GM19372 (cell line): ENCODE results near the gene DSTN.

Experiments used
- ATAC-seq: cut with Tn5 transposase; IDR thresholded peaks from one replicate; pipeline ENCODE4 v1.9.1; 2021; ENCODE audit warnings: mild to moderate bottlenecking, low read depth, moderate library complexity; ENCODE audit not compliant: unreplicated experiment

The DSTN gene

DNA sequence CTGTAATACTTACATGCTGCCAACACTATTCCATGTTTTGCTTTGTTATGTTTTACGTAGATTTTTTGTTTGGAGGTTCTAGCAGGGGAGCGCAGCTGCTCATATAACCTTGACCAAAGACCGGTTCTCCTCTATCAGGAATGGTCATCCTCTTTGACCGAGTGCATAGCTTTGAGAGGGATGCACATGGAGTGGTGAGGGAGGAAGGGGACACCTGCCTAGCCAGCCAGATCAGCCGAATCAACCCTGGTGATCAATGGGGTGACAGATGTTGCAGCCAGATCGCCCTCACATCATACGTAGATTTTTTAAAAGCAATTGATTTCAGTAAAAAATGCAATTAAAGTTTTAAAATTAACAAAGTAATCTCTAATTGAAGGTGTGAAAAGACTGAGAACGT lies 6.3 kb downstream of the DSTN start:
- no peak for ATAC-seq

DNA sequence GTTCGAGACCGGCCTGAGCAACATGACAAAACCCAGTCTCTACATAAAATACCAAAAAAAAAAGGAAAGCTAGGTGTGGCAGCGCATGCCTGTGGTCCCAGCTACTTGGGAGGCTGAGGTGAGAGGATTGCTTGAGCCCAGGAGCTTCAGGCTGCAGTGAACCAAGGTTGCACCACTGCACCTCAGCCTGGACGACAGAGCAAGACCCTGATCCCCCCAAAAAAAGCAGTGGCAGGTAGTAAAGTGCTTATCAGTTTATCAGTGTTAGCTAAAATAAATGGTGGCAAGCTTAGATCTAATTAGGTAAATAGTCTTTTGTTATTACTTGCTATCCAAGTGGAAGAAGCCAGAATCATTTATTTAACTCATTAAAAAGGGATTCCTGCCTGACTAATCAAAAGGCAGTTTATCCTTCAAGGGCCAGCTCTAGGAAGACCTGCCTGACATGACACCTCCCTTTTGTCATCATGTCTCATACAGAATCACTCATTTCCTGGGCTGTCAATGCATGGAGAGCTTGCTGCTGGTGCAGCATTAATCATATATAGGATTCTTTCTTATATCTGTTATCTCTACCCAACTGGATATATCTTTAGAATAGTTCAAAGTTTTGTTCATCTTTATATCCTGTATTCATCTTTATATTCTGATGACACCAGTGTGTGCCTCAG lies 9.6 kb downstream of the DSTN start:
- ATAC-seq, result no peak

DNA sequence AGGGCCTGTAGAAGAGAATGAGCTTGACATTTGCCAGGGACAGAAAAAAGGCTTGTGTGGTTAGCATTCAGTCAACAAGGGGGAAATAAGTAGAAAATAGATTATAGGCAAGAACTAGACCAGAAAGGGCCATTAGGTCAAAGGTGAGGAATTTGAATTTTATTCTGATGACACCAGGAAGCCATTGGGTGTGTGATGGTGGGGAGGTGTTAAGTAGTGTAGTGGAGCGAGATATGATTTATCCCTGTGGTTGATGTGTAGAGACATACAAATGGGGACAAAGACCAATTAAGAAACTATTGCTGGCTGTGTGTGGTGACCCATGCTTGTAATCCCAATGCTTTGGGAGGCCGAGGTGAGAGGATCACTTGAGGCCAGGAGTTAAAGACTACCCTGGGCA lies 11.0 kb downstream of the DSTN start:
- no peak for ATAC-seq

DNA sequence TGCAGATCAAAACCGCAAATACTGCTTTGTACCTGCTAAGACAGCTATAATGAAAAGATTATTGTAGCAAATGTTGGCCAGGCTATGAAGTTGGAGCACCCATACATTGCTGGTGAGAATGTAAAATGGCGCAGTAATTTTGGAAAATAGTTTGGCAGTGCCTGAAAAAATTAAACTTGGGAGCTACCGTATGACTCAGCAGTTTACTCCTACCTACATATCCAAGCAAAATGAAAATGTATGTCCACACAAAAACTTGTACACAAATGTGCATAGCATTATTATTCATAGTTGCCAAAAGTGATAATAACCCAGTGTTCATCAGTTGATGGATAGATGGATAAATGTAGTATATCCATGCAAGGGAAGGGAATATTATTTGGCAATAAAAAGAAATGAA lies 13.3 kb downstream of the DSTN start:
- ATAC-seq, result no peak

DNA sequence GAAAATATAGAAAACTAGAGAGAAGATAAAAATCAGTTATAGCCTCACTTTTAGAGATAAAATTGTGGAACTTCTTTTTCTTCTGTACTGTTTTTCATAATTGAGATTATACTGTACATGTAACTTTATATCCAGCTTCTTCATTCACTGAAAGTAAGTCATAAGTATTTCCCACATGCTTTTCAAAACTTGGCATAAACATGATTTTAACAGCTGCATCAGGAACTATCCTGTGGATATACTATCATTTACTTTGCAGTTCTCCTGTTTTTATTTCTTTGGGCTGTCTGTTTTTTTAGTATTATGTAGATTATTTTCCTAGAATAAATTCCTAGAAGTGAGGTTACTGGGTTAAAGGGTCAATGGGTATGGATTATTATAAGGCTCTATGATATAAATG lies 14.8 kb downstream of the DSTN start:
- ATAC-seq, result no peak

DNA sequence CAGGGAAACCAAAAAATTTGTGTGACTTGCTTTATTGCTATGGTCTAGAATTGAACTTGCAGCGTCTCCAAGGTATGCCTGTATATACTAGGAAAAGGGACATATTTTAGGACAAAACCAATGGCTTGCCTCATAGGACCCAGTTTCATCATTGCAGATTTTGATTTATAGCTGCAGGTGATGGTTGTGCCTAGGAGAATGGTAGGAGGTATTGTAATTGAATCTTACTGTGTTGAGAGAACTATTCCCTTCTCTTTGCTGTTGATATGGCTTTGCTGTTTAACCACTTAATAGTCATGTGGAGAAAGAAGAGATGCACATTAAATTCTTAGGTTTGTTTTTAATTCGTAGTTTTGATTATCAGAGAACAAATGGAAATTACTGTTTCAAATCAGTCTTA lies 16.4 kb downstream of the DSTN start:
- no peak for ATAC-seq

DNA sequence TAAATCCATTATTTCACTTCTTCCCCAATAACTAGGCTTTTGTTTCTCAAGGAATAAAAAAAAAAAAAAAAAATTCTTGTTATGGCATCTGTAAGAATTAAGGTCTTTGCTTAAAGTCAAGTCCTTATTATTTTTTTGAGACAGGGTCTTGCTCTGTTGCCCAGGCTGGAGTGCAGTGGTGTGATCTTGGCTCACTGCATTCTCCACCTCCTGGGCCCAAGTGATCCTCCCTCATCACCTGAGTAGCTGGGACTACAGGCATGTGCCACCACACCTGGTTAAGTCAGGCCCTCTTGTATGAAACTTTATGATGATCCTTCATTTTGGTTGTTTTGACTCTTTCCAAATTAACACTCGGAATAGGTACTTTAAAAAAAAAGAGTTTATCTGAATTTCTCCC lies 17.3 kb downstream of the DSTN start:
- no peak for ATAC-seq

DNA sequence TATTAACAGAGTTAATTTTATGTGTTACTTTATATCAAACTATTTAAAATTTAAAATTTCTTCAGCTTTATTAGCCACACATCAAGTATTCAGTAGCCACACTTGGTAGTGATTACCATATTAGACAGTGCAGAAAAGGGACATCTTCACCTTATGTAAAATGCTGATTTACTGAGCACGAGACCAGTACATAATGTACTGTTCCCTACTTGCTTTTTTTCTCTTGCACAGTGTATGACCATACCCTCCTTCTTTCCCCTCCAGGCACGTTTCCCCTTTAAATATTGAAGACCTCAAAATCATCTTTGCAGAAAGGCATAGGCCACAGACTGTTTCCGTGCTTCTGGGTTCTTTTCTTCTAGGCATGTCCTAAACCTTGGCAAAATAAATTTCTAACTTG lies 17.9 kb downstream of the DSTN start:
- no peak for ATAC-seq

DNA sequence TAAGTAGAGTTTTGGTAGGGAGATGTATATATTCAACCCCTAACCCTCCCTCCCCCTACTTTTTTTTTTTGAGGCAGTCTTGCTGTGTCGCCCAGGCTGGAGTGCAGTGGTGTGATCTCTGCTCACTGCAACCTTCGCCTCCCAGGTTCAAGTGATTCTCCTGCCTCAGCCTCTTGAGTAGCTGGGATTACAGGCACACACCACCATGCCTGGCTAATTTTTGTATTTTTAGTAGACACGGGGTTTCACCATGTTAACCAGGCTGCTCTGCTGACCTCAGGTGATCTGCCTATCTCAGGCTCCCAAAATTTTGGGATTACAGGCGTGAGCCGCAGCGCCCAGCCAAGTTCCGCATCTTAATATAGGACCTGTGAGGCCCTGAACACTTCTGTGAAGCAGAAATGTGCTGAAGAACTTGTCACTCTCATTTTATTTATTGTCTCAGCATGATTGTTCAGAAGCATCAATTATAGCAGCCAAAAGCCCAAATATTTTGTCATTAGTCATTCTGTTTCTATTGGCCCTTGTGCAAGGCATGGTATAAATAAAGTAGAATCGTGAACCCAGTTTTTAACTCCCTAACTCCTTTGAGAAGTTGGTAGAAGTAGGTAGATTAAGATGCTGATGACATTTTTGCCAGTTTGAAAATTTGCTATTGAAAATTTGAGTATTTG lies 19.4 kb downstream of the DSTN start:
- no peak for ATAC-seq

DNA sequence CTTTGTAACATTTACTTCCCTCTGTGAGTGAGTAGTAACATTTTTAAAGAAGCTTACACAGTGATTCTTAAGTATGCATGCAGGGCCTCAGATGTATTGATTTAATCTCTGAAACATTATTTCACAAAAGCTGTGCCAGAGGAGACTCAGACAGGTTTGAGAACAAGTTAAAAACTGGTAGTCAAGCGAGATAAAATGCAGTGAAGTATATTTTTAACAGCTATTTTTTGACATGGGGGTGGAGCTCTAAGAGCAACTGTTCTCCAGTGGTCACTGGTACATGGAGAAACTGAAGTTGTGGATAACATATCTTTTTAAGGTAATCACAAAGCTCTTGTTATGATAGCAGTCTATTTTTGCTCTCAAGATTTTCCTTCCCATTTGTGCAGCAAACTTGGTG lies 20.4 kb downstream of the DSTN start:
- no peak for ATAC-seq

DNA sequence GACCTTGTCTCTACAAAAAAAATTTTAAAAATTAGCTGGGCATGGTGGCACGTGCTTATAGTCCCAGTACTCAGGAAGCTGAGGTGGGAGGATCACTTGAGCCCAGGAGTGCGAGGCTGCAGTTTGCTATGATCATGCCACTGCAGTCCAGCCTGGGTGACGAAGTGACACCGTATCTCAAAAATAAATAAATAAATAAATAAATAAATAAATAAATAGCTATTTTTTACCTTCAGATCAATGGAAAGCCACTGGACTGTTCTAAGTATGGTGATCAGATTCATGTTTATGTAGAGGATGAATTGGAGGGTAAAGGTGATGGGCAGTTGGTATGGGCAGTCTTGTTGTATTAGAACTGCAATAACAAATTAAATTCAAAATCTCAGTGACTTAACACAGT lies 24.0 kb downstream of the DSTN start:
- ATAC-seq, result no peak

DNA sequence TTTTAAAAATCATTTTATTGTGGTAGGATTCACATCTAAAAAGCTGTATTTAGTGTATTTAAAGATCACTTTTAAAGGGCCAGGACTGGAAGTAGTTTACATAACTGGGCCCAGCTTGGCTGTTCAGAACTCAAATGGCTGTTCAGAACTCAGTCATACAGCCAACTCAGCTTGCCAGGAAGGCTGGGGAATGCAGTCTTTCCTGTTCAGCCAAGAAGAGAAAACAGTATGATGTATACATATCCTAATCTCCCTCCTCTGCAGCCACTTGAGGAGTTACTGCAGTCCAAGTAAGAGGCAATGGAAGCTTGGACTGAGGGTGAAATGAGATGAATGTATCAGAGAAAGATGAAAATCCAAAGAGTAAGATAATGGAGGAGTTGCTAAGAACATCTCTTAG lies 24.6 kb downstream of the DSTN start:
- ATAC-seq, result no peak

DNA sequence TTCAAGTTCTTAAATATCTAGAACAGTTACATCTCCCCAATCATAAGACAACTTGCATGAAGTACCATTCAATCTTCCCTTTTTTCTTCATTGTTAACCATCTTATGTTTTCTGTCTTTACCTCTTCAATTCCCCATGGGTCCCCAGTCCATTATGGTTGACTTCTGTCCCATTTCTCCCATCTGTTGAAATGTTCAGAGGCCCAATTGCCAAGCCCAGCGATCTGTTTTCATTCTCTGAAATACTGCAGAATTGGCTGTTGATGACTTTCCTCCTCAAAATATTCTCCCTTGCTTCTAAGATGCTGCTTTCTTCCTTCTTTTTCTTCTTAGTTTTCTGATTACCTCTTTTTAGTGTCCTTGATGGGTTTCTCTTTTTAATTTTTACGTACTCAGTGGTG lies 26.0 kb downstream of the DSTN start:
- no peak for ATAC-seq

DNA sequence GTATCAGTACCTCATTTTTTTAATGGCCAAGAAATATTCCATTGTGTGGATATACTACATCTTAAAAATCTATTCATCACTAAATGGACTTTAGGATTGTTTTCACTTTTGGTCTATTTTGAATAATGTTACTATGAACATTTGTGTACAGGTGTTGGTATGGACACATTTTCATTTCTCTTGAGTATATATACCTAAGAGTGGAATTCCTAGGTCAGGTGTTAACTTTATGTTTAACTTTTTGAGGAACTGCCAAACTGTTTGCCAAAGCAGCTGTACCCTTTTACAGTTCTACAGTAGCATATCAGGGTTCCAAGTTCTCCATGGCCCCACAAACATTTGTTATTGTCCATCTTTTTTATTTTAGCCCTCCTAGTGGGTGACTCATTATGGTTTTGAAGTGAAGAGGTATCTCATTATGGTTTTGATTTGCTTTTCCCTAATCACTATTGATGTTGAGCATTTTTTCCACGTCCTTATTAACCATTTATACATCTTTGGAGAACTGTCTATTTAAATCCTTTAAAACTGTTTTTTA lies 28.2 kb downstream of the DSTN start:
- ATAC-seq, result no peak

DNA sequence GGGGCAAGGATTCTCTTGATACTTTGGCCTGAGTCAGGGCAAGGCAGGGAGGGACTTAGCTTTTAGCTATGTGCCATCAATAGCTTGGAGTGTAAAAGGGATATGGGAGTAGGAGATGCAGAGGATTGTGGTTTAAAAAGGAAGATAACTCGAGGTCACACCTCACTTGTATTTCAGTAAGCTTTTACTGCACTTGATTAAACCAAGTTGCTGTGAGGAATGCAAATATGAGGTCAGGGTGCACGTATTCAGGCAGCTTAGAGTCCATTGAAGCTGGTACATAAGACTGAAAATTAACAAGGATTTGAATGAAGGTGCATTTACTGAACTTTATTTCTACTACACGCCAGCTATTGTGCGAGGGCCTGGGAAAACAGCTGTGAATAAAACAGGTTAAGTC lies 32.1 kb downstream of the DSTN start:
- no peak for ATAC-seq

DNA sequence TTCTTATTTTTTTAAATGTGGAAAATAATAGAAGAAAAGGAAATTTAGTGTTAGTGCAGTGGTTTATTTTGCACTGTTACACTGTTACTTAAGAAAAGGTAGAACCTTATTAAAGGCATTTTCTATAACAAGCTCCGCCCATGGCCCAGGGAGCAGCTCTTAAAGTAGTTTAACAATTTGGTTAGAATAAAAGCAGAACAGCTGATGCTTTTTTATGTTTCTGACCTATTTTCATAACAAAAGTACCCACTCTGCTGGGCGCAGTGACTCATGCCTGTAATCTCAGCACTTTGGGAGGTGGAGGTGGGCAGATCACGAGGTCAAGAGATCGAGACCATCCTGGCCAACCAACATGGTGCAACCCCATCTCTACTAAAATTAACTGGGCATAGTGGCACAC lies 32.6 kb downstream of the DSTN start:
- no peak for ATAC-seq

DNA sequence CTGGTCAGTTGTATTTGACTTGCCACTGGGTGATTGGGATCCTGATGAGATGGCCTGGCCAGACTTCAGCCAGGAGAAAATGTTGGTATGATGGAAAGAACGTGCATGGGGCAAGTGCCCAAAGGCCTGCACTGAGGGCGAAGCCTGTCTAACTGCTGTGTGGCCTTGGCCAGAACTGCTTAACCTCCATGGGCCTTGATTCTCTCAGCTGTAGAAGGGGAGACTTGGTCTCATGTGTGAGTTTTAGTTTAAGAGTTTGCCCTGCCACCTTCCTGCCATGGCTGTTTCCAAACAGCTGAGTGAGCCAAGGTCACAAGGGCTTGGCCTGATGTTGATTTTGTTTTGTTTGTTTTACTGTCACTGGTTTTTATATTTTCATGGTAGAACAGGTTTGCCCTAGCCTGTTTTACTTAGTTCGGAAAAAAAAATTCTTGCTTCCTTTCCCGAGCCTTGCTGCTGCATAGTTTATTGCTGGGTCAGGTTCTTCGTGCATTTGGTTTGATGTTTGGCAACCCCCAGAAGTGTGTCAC lies 35.3 kb downstream of the DSTN start:
- ATAC-seq, result no peak

DNA sequence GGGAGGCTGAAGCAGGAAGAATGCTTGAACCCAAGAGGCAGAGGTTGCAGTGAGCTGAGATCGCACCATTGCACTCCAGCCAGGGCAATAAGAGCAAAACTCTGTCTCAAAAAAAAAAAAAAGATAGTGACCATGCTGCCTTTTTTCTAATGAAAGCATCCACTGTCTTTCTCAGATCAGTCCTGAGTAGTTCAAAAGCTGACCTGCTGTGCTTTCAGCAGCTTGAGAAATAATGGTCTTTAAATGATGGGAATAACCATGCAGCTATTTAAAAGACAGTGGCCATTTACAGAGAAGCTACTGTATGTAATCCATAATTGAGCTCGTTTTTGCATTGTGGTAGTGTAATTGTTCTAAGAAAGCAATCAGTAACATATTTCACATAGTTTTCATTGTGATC lies 36.1 kb downstream of the DSTN start:
- ATAC-seq, result no peak

DNA sequence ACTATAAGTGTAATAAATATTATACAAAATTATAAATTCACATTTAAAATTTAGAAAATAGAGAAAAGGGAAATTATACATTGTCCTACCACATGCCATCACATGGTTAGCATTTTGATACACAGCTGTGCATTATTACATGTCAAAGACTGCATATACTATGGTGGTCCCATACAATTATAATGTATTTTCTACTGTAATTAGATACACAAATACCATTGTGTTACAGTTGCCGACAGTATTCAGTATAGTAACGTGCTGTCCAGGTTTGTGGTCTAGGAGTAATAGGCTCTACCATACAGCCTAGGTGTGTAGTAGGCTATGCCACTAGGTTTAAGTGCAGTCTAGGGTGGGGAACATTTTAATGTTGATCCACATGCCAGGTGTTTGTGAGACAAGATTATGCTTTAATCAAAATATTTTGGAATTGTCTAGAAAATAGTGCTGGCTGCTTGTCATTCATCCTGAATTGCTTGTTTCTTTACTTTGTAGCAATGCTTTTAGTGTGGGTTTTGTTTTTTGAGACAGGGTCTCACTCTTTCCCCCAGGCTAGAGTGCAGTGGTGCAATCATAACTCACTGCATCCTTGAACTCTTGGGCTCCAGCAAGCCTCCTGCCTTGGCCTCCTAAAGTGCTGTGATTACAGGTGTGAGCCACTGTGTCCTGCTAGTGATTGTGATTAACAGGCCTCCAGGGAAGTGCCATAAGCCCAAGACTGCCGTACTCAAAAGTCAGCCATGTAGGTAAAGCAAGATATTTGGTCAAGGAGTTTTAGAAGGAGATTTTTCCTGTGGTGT lies 39.0 kb downstream of the DSTN start:
- ATAC-seq, result no peak

DNA sequence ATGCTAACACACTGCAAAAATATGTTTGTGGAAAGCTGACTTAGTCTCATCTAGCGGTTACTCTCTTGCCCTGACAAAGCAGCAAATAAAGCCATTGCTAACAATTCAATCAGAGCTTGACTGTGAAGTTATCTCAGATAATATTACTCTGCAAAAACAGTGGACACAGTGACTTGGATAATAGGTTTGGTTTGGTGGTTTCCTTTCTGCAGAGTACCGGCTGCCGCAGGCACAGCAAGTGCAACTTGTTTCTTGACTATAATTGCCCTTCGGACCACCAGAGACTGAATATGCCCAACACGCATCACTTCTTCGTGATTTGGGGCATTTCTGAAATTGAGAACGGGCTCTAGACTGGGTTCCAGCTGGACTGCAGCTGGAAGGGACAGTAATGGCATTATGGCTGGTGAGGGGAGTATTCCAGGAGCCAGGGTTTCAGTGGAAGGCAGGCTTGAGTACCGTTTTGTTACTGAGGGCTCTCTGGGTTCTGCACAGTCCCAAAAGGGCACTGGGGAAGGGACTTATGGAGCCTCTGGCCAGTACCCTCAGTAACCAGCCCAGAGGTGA lies 40.0 kb downstream of the DSTN start:
- no peak for ATAC-seq
